AG04449 (cell line): Measurements from ENCODE around the gene INF2.

ENCODE experiments used
- CTCF ChIA-PET: fragments of 350-600 bp; formaldehyde crosslinking; extraction: SDS; loops from one replicate; lab custom pipeline; 2021; ENCODE audit warnings: antibody characterized with exemption; lab: Yijun Ruan, JAX
- POLR2A ChIA-PET: fragments of 400-600, 350-600 bp; formaldehyde crosslinking; extraction: SDS; loops from one replicate; lab custom pipeline; 2020; ENCODE audit warnings: antibody characterized with exemption, inconsistent platforms; lab: Yijun Ruan, JAX
- DNase-seq: peaks from one replicate; pipeline ENCODE4 v3.0.0-alpha.2; 2010; ENCODE audit warnings: low read depth, low spot score
- H3K4me3 ChIP-seq: 2 replicates; pipeline ENCODE4 v1.5.1; 2011; ENCODE audit warnings: low read depth, mild to moderate bottlenecking, control low read depth, low read length
- TF ChIP-seq, protein P1 (sequence below): IDR thresholded peaks from one replicate; pipeline ENCODE4 v1.5.1; 2011; ENCODE audit warnings: mild to moderate bottlenecking, moderate library complexity, low read length, control low read depth, inconsistent platforms; ENCODE audit not compliant: insufficient read depth; ENCODE audit errors: missing control alignments

The INF2 gene

GRCh38 chr14:104710071-104710735, 20.8 kb downstream of the INF2 start:
- TF ChIP-seq, protein P1, sequence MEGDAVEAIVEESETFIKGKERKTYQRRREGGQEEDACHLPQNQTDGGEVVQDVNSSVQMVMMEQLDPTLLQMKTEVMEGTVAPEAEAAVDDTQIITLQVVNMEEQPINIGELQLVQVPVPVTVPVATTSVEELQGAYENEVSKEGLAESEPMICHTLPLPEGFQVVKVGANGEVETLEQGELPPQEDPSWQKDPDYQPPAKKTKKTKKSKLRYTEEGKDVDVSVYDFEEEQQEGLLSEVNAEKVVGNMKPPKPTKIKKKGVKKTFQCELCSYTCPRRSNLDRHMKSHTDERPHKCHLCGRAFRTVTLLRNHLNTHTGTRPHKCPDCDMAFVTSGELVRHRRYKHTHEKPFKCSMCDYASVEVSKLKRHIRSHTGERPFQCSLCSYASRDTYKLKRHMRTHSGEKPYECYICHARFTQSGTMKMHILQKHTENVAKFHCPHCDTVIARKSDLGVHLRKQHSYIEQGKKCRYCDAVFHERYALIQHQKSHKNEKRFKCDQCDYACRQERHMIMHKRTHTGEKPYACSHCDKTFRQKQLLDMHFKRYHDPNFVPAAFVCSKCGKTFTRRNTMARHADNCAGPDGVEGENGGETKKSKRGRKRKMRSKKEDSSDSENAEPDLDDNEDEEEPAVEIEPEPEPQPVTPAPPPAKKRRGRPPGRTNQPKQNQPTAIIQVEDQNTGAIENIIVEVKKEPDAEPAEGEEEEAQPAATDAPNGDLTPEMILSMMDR: no peak
- DNase-seq: no peak
- H3K4me3 ChIP-seq: no peak overlapping the region
- CTCF ChIA-PET: interaction anchor here (1.2 to 6.7 kb wide), 9 partner anchors 13 to 65 kb away, joined by 3 to 61 read pairs (median 9); partner anchors contain the start of genes ADSS1 and INF2
- POLR2A ChIA-PET: interaction anchor here (0.9 kb wide), 1 partner anchor 12 kb away, joined by 3 read pairs; no protein-coding TSS in a partner anchor

DNA sequence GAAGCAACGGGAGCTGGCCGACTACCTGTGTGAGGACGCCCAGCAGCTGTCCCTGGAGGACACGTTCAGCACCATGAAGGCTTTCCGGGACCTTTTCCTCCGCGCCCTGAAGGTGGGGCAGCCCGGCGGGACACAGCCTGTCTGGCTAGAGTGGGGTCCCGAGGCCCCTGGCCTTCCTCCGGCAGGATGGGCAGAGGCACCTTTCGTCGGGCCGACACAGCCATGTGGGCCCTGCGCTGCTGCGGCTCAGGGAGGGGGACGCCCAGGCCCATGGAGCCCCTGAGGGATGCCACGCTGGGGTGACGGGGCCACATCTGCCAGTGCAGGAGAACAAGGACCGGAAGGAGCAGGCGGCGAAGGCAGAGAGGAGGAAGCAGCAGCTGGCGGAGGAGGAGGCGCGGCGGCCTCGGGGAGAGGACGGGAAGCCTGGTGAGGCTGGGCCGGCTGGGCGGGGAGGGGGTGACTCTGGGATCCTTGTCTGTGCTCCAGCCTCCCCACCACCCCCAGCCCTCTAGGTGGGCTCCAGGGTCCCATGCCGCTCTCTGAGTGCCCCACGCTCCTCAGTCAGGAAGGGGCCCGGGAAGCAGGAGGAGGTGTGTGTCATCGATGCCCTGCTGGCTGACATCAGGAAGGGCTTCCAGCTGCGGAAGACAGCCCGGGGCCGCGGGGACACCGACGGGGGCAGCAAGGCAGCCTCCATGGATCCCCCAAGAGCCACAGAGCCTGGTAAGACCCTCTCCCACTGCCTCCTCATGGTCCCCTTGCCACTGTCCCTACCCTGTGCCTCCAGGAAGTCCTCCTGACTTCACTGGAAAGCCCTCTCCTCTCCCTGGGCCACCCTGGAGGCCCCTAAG, 23.7 kb downstream of the INF2 start:
- ChIA-PET POLR2A (no interaction called here), CTCF (interaction anchor here (1.3 to 4.9 kb wide), 3 partner anchors 10 to 66 kb away, joined by 4 to 57 read pairs (median 4); partner anchors contain the start of gene ADSS1)
- TF ChIP-seq, protein P1: no peak
- H3K4me3 ChIP-seq: no peak overlapping the region
- DNase-seq: no peak

- no peak overlapping the region for H3K4me3 ChIP-seq
- TF ChIP-seq, protein P1: no peak
- DNase-seq: no peak
- POLR2A ChIA-PET: no interaction called here
- CTCF ChIA-PET: no interaction called here
These were observed 24.6 kb downstream of the INF2 start for GRCh38 chr14:104714066-104714465.

DNA sequence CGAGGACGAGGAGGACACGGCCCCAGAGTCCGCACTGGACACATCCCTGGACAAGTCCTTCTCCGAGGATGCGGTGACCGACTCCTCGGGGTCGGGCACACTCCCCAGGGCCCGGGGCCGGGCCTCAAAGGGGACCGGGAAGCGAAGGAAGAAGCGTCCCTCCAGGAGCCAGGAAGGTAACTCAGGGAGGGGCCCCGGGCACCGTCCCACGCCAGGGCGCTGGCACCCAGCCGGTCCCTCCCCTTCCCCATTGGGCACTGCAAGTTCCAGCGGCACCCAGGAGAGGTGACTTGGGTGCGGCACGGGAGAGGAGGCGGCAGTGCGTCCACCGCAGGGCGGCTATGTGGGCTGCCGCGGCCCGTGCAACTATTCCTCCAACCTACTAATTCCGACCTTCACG, 25.3 kb downstream of the INF2 start:
- POLR2A ChIA-PET: no interaction called here
- CTCF ChIA-PET: no interaction called here
- no peak overlapping the region for H3K4me3 ChIP-seq
- DNase-seq: no peak
- TF ChIP-seq, protein P1: no peak

GRCh38 chr14:104715416-104715815, 26.0 kb downstream of the INF2 start:
- H3K4me3 ChIP-seq: no peak overlapping the region
- CTCF ChIA-PET: no interaction called here
- no peak for DNase-seq
- TF ChIP-seq, protein P1: no peak
- POLR2A ChIA-PET: interaction anchor here (1.2 kb wide), 1 partner anchor 10 kb away, joined by 4 read pairs; no protein-coding TSS in a partner anchor

GRCh38 chr14:104715871-104716270, 26.5 kb downstream of the INF2 start:
- ChIA-PET POLR2A (interaction anchor here (1.2 kb wide), 1 partner anchor 9 kb away, joined by 4 read pairs; no protein-coding TSS in a partner anchor), CTCF (interaction anchor here (1.1 to 1.4 kb wide), 2 partner anchors 9 to 10 kb away, joined by 3 read pairs; partner anchors contain the start of gene ADSS1)
- TF ChIP-seq, protein P1: no peak
- DNase-seq: no peak
- no peak overlapping the region for H3K4me3 ChIP-seq
